RCC 7860 (cell line): ENCODE measurements around the gene ALPG.
"Not testable (repeated sequence)": the region's sequence is repeated elsewhere in the genome, so short reads cannot be mapped to it uniquely, and the experiment has no call there.

Source experiments
- DNase-seq: peaks from one replicate; pipeline ENCODE4 v3.0.0-alpha.2; 2015; ENCODE audit warnings: low spot score
- FAIRE-seq: peaks from 2 replicates; lab custom pipeline; 2012; peaks lifted over from hg19 to GRCh38; lab: Jason Lieb, UNC

ALPG gene

GRCh38 chr2:232406556-232407310 lies at the start of gene ALPG:
Gene ALPG (plus strand): TSS chr2:232406844. CDS start chr2:232406895, 51 bp downstream.
- no peak for FAIRE-seq
- DNase-seq: no peak

GRCh38 chr2:232361646-232362045 lies 45.0 kb upstream of the ALPG start:
- DNase-seq (no peak), FAIRE-seq (no peak)

- FAIRE-seq (no peak), DNase-seq (no peak)
These were observed 44.3 kb upstream of the ALPG start for GRCh38 chr2:232362174-232362900.

GRCh38 chr2:232363064-232363783 lies 43.4 kb upstream of the ALPG start:
- not testable (repeated sequence) for DNase-seq, FAIRE-seq

- FAIRE-seq (no peak), DNase-seq (peak; percentile 4)
These were observed 42.6 kb upstream of the ALPG start for GRCh38 chr2:232363784-232364615.

- not testable (repeated sequence) for FAIRE-seq, DNase-seq
These were observed 41.6 kb upstream of the ALPG start for GRCh38 chr2:232364806-232365594.

GRCh38 chr2:232365621-232366321 lies 40.9 kb upstream of the ALPG start:
- peak; percentile 21 for DNase-seq
- FAIRE-seq: no peak

GRCh38 chr2:232366461-232366860 lies 40.2 kb upstream of the ALPG start:
- not testable (repeated sequence) for FAIRE-seq, DNase-seq

- FAIRE-seq: no peak
- DNase-seq: no peak
These were observed 39.6 kb upstream of the ALPG start for GRCh38 chr2:232367016-232367415.

GRCh38 chr2:232367591-232368233 lies 38.9 kb upstream of the ALPG start:
- no peak for FAIRE-seq

GRCh38 chr2:232368311-232368731 lies 38.3 kb upstream of the ALPG start:
- no peak for FAIRE-seq
- DNase-seq: peak; percentile 11

More at GRCh38 chr2:232367591-232368233, 38.9 kb upstream of the ALPG start:
- no peak for DNase-seq

- no peak for FAIRE-seq
- DNase-seq: no peak
These were observed 37.3 kb upstream of the ALPG start for GRCh38 chr2:232369126-232369951.

GRCh38 chr2:232370007-232370406 lies 36.6 kb upstream of the ALPG start:
- not testable (repeated sequence) for FAIRE-seq, DNase-seq

GRCh38 chr2:232372231-232373208 lies 34.1 kb upstream of the ALPG start:
- FAIRE-seq: no peak
- DNase-seq: no peak

GRCh38 chr2:232374356-232374755 lies 32.3 kb upstream of the ALPG start:
- FAIRE-seq: no peak
- no peak for DNase-seq

GRCh38 chr2:232375164-232375563 lies 31.5 kb upstream of the ALPG start:
- DNase-seq: no peak
- no peak for FAIRE-seq
